Suppressor macrophage treated with lipopolysaccharide for 4 hours (primary cell): ENCODE measurements around the gene VWA7.

Experiments
- DNase-seq: peaks from one replicate; pipeline ENCODE4 v3.0.0-alpha.2; 2020

VWA7 gene

DNA sequence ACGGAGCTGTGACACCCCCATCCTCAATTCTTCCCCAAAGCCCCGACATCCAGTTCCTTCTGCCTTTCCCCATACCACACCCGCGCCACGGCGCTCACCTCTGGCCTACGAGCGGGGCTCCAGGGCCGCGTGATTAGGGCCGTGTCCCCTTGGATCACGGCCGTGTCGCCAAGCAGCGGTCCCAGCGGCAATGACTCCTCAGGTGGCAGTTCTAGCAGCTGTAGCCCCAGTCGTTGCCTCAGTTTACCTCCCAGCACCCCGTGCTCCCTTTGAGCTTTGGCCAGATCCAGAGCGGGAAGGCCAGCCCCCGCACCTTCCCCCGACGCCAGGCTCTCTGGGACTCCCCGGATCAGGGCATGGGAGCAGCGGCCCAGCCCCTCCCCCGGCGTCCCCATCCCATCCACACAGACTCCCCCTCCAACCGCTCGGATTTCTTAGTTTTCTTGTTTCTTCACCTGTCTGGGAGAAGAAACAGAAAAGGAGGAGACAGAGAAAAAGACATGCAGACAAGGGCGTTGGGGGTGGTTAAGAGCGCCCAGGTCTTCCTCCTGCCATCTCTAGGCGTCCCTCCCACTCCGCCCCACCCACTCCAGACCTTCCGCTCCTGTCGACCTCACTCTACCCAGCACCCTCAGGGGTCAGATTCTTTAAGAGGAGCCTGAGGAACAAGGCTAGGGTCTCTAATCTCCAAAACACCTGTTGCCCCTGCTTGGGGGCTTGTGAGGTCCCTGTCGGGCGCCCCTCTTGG lies 48.2 kb downstream of the VWA7 start, which contains the start of gene DDAH2:
TSS of gene DDAH2 (minus strand) at position 533 of the 748 bp plus-strand sequence. CDS start at position 395, 138 bp downstream.
- no peak for DNase-seq

- DNase-seq: no peak
These were observed 49.1 kb downstream of the VWA7 start for GRCh38 chr6:31727717-31728671.

GRCh38 chr6:31727034-31727716 lies 50.0 kb downstream of the VWA7 start:
- peak; percentile 93 for DNase-seq

- DNase-seq: peak; percentile 95
These were observed 51.4 kb downstream of the VWA7 start for GRCh38 chr6:31725502-31726350.

- no peak for DNase-seq
These were observed 53.0 kb downstream of the VWA7 start for GRCh38 chr6:31723980-31724691.

DNA sequence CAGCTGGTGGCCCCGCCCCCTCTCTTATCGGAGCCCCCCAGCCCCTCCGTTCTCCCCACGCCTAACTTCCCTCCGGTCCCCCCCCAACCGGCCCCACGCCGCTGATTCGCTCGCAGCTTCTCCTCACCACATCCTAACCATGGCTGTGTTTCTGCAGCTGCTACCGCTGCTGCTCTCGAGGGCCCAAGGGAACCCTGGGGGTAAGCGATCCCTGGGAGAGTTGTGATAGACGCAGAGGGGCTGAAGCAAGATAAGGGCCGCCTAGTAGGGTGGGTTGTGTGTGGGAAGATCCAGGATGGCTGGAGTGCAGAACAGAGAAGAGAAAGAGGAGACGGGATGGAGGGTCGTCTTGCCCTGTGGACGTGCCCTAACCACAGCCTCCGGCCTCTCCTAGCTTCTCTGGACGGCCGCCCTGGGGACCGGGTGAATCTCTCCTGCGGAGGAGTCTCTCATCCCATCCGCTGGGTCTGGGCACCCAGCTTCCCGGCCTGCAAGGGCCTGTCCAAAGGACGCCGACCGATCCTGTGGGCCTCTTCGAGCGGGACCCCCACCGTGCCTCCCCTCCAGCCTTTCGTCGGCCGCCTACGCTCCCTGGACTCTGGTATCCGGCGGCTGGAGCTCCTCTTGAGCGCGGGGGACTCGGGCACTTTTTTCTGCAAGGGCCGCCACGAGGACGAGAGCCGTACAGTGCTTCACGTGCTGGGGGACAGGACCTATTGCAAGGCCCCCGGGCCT lies 53.7 kb downstream of the VWA7 start, which contains the start of gene MPIG6B:
TSS of gene MPIG6B (plus strand) at position 129 of the 735 bp plus-strand sequence. CDS start at position 140, 11 bp downstream.
- no peak for DNase-seq

DNA sequence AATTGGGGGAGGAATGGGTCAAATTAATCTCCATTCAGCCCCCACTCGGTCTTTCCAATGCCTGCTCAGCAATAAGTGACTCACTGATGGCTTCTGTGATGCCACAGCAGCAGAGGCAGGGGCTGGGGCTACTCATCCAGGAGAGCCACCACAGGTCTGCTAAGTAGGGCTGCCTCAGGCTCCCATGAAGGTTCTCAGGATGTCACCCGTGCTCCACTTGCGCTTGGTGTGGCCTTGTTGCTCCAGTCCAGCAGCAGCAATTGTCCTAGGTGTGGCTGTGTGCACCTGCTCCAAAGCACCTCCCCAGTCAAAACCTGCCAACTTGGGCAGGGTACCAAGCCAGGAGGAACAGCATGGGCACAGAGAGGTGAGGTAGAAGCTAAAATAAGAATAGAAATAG lies 55.0 kb downstream of the VWA7 start:
- no peak for DNase-seq

- no peak for DNase-seq
These were observed 55.6 kb downstream of the VWA7 start, which contains the start of gene LY6G6C for GRCh38 chr6:31721351-31722020. Gene LY6G6C, minus strand, starts transcription at chr6:31721746. Its CDS starts 67 bp downstream, at chr6:31721679.

DNA sequence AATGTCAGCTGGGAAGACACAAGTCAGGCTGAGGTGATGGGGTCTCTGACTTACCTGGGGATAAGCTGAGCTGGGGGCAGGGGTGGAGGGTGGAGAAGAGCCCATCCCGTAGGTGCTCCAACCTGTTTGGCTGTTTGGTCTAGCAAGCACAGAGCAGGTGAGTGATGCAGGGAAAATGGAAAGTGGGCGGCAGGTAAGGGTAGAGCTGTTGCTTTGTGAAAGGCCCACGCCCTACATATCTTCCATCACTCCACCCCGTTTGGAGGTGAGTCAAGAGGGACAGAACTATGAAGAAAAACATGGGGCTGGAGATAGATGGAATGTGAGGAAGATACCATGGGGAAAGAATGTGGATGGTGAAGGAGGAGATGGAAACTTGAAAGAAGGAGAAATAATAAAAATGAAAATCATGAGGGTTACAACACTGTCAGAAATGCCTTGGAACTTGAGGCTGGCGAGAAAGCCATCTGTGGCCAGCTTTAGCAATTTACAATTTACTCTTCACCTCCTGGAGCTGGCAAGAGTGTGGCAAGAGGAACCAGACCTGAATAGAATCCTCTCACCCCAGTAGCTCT lies 56.8 kb downstream of the VWA7 start:
- DNase-seq: no peak

DNA sequence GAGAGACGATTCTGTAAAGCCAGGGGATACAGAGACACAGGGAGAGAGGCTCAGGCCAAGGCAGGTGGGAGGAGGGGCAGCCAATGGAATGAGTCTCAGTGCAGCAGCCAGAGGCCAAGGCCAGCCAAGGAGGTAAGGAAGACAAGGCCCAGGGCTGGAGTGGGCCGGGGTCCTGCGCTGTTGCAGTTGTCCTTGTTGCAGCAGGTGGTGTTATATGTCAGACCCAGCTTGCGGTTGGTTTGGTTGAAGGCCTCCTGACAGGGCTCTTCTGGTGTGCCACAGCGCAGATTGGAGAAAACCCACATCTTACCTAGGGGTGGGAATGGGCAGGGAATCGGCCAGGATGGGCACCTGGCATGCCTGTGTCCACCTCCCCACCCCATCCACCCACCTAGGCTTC lies 58.1 kb downstream of the VWA7 start:
- no peak for DNase-seq

DNA sequence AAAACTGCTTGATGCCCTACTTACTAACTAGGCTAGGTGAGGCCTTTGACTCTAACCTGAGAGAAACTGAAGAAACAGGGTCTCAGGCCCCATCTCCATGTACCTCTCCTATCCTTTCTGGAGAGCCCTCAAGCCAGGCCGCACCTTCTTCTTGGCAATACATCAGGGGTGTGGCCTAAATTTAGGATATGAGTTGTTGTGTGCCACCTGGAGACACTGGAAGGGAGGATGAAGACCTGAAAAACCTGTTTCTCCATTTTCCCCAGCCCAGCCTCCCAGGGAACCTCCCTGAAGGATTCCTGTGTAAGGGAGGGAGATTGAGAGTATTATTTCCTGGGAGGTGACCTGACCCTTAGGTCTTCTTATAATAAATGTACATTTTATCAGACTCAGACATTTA lies 58.9 kb downstream of the VWA7 start:
- DNase-seq: no peak

DNA sequence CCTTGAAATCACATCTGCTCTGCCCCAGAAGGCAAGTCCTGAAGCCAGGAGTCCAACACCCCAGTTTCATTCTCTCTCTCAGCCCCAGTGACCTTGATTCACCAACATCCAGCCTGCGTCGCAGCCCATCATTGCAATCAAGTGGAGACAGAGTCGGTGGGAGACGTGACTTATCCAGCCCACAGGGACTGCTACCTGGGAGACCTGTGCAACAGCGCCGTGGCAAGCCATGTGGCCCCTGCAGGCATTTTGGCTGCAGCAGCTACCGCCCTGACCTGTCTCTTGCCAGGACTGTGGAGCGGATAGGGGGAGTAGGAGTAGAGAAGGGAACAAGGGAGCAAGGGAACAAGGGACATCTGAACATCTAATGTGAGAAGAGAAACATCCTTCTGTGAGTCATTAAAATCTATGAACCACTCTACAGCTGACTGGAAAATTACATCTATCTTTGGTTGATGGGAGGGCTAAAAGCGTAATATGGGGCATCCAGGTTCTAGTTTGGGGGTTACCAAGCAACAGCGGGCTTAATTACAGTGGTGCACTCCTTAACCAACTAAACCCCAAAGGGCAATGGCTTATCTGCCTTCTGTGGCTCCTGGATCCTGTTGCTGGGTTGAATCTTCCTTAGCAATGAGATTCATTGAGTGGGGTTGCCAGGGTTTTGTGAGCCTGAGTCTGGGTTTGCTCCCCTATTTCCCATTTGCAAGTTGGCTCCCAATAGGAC lies 59.5 kb downstream of the VWA7 start:
- DNase-seq: no peak
